ENCODE measurements around the gene ACOXL. TPM values are rescaled to one million over a fixed set of nuclear protein-coding genes. Genes with fewer than 3 reads are reported as not detected.
A peak's percentile ranks its signal among the peaks of the same experiment; 100 is the strongest.

ACOXL gene
- total RNA-seq, 1 experiment from 2014 or later = not detected

GRCh38 chr2:110878150-110878549 lies 145.8 kb downstream of the ACOXL start:
- Histone ChIP-seq H3K4me3 (no peak overlapping the region), H3K36me3 (no peaks in the 10 kb centered on the region), H3K9me3 (no peaks in the 10 kb centered on the region), H3K27me3 (peaks cover 3% of the 10 kb centered on the region)
- DNase-seq = no peak

GRCh38 chr2:110881908-110882307 lies 149.5 kb downstream of the ACOXL start:
- no peaks in the 10 kb centered on the region for H3K36me3 ChIP-seq
- no peak overlapping the region for H3K4me3 ChIP-seq
- H3K9me3 ChIP-seq = no peaks in the 10 kb centered on the region
- peaks cover 3% of the 10 kb centered on the region for H3K27me3 ChIP-seq
- DNase-seq = no peak

- H3K36me3 ChIP-seq = no peaks in the 10 kb centered on the region
- H3K27me3 ChIP-seq = peaks cover 3% of the 10 kb centered on the region
- H3K4me3 ChIP-seq = no peak overlapping the region
- no peaks in the 10 kb centered on the region for H3K9me3 ChIP-seq
- DNase-seq = no peak
Measured at GRCh38 chr2:110883406-110883805, 151.0 kb downstream of the ACOXL start.

- H3K4me3 ChIP-seq = no peak overlapping the region
- H3K36me3 ChIP-seq = no peaks in the 10 kb centered on the region
- no peaks in the 10 kb centered on the region for H3K9me3 ChIP-seq
- peaks cover 16% of the 10 kb centered on the region for H3K27me3 ChIP-seq
- DNase-seq = no peak
Measured at GRCh38 chr2:110885256-110885655, 152.9 kb downstream of the ACOXL start.

GRCh38 chr2:110886826-110887573 lies 154.6 kb downstream of the ACOXL start:
- no peaks in the 10 kb centered on the region for H3K36me3 ChIP-seq
- no peak for DNase-seq
- H3K4me3 ChIP-seq = no peak overlapping the region
- H3K27me3 ChIP-seq = peaks cover 24% of the 10 kb centered on the region
- H3K9me3 ChIP-seq = no peaks in the 10 kb centered on the region

GRCh38 chr2:110888411-110888810 lies 156.0 kb downstream of the ACOXL start:
- no peaks in the 10 kb centered on the region for H3K9me3 ChIP-seq
- no peak overlapping the region for H3K4me3 ChIP-seq
- no peaks in the 10 kb centered on the region for H3K36me3 ChIP-seq
- H3K27me3 ChIP-seq = peaks cover 24% of the 10 kb centered on the region
- DNase-seq = no peak

- no peak overlapping the region for H3K4me3 ChIP-seq
- H3K9me3 ChIP-seq = peaks cover 7% of the 10 kb centered on the region; the same call in 1 of the 2 replicates
- no peaks in the 10 kb centered on the region for H3K36me3 ChIP-seq
- peaks cover 27% of the 10 kb centered on the region for H3K27me3 ChIP-seq
- DNase-seq = no peak
Measured at GRCh38 chr2:110891626-110892025, 159.3 kb downstream of the ACOXL start.

- Histone ChIP-seq H3K4me3 (no peak overlapping the region), H3K27me3 (peaks cover 9% of the 10 kb centered on the region), H3K9me3 (peaks cover 7% of the 10 kb centered on the region; the same call in 1 of the 2 replicates), H3K36me3 (no peaks in the 10 kb centered on the region)
- no peak for DNase-seq
Measured at GRCh38 chr2:110896226-110896625, 163.9 kb downstream of the ACOXL start.

- Histone ChIP-seq H3K4me3 (no peak overlapping the region), H3K9me3 (peaks cover 7% of the 10 kb centered on the region; the same call in 1 of the 2 replicates), H3K27me3 (peaks cover 4% of the 10 kb centered on the region; the same call in 1 of the 2 replicates), H3K36me3 (no peaks in the 10 kb centered on the region)
- DNase-seq = no peak
Measured at GRCh38 chr2:110897966-110898365, 165.6 kb downstream of the ACOXL start.

GRCh38 chr2:110900191-110900590 lies 167.8 kb downstream of the ACOXL start:
- no peak for DNase-seq

GRCh38 chr2:110903548-110903947 lies 171.2 kb downstream of the ACOXL start:
- DNase-seq = peak; percentile 85
- H3K4me3 ChIP-seq = no peak overlapping the region

More at GRCh38 chr2:110900191-110900590, 167.8 kb downstream of the ACOXL start:
- H3K4me3 ChIP-seq = no peak overlapping the region
- H3K27me3 ChIP-seq = no peaks in the 10 kb centered on the region
- H3K9me3 ChIP-seq = peaks cover 7% of the 10 kb centered on the region; the same call in 1 of the 2 replicates
- H3K36me3 ChIP-seq = no peaks in the 10 kb centered on the region

GRCh38 chr2:110904116-110904778 lies 171.9 kb downstream of the ACOXL start:
- Histone ChIP-seq H3K9me3 (no peaks in the 10 kb centered on the region), H3K36me3 (no peaks in the 10 kb centered on the region), H3K4me3 (no peak overlapping the region), H3K27me3 (no peaks in the 10 kb centered on the region)
- DNase-seq = no peak

More at GRCh38 chr2:110903548-110903947, 171.2 kb downstream of the ACOXL start:
- Histone ChIP-seq H3K27me3 (no peaks in the 10 kb centered on the region), H3K9me3 (no peaks in the 10 kb centered on the region), H3K36me3 (no peaks in the 10 kb centered on the region)

- no peak overlapping the region for H3K4me3 ChIP-seq
- H3K27me3 ChIP-seq = no peaks in the 10 kb centered on the region
- no peak for DNase-seq
- H3K9me3 ChIP-seq = no peaks in the 10 kb centered on the region
- H3K36me3 ChIP-seq = no peaks in the 10 kb centered on the region
Measured at GRCh38 chr2:110904779-110905148, 172.4 kb downstream of the ACOXL start.

- DNase-seq = no peak
- no peaks in the 10 kb centered on the region for H3K27me3 ChIP-seq
- no peaks in the 10 kb centered on the region for H3K36me3 ChIP-seq
- H3K9me3 ChIP-seq = no peaks in the 10 kb centered on the region
- H3K4me3 ChIP-seq = no peak overlapping the region
Measured at GRCh38 chr2:110905217-110905616, 172.8 kb downstream of the ACOXL start.

GRCh38 chr2:110906613-110907298 lies 174.4 kb downstream of the ACOXL start:
- no peaks in the 10 kb centered on the region for H3K27me3 ChIP-seq
- no peak overlapping the region for H3K4me3 ChIP-seq
- H3K9me3 ChIP-seq = peaks cover 6% of the 10 kb centered on the region
- no peak for DNase-seq
- H3K36me3 ChIP-seq = no peaks in the 10 kb centered on the region

- DNase-seq = no peak
- Histone ChIP-seq H3K27me3 (peaks cover under 1% of the 10 kb centered on the region), H3K9me3 (peaks cover 6% of the 10 kb centered on the region), H3K36me3 (no peaks in the 10 kb centered on the region), H3K4me3 (no peak overlapping the region)
Measured at GRCh38 chr2:110909501-110909900, 177.1 kb downstream of the ACOXL start.

GRCh38 chr2:110910423-110910822 lies 178.1 kb downstream of the ACOXL start:
- H3K4me3 ChIP-seq = no peak overlapping the region
- no peaks in the 10 kb centered on the region for H3K36me3 ChIP-seq
- no peak for DNase-seq
- H3K27me3 ChIP-seq = peaks cover 4% of the 10 kb centered on the region
- H3K9me3 ChIP-seq = peaks cover 6% of the 10 kb centered on the region
